Measurements from ENCODE around the gene OXA1L.

DNA sequence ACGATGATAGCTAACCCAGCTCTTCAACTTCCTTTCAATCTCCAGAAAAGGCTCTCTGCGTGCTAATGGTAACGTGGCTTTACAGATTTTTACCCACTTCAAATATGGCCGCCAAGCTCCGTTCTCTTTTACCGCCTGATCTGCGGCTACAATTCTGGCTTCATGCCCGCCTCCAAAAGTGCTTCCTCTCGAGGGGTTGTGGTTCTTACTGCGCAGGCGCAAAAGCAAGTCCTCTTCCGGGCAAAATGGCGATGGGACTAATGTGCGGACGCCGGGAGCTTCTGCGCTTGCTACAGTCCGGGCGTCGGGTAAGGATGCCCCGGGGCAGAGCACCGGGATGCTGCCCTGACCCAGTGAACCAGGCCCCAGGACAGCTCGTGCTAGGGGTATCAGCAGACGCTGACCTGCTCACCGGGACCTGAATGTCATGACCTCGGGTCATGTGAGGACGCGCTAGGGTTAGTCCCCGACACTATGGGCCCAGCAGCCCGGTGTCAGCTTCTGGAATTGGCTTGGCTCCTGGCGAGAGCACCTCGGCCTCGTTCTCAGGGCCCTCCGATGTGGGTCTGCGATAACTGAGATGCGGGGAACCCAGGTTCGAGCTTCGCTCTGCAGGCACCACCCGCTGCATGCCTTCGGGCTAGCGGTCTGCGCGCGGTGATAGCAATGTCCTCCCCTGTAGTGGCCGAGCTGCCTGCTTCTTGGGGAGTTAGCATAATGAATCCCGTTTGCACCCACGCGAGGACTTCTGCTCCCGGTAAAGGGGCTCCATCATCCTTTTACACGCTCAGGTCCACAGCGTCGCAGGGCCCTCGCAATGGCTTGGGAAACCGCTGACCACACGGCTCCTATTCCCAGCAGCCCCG is at the start of gene OXA1L:
- TF ChIP-seq POLR2AphosphoS5 (IDR thresholded peaks at IDR 0.05; ENCODE audit: low read depth, low read length) (peak; percentile 72), TAF1 (IDR thresholded peaks at IDR 0.05; ENCODE audit: borderline replicate concordance, insufficient read depth, low read length) (peak; percentile 85; the same call in 1 of the 2 replicates), SIN3A (IDR thresholded peaks at IDR 0.05; ENCODE audit: borderline replicate concordance, insufficient read depth, low read length) (no peak), FOXP2 (optimal IDR thresholded peaks at IDR 0.05; ENCODE audit: borderline replicate concordance, extremely low read depth, extremely low read length, insufficient read depth) (no peak)
- TF ChIP-seq, protein P1, sequence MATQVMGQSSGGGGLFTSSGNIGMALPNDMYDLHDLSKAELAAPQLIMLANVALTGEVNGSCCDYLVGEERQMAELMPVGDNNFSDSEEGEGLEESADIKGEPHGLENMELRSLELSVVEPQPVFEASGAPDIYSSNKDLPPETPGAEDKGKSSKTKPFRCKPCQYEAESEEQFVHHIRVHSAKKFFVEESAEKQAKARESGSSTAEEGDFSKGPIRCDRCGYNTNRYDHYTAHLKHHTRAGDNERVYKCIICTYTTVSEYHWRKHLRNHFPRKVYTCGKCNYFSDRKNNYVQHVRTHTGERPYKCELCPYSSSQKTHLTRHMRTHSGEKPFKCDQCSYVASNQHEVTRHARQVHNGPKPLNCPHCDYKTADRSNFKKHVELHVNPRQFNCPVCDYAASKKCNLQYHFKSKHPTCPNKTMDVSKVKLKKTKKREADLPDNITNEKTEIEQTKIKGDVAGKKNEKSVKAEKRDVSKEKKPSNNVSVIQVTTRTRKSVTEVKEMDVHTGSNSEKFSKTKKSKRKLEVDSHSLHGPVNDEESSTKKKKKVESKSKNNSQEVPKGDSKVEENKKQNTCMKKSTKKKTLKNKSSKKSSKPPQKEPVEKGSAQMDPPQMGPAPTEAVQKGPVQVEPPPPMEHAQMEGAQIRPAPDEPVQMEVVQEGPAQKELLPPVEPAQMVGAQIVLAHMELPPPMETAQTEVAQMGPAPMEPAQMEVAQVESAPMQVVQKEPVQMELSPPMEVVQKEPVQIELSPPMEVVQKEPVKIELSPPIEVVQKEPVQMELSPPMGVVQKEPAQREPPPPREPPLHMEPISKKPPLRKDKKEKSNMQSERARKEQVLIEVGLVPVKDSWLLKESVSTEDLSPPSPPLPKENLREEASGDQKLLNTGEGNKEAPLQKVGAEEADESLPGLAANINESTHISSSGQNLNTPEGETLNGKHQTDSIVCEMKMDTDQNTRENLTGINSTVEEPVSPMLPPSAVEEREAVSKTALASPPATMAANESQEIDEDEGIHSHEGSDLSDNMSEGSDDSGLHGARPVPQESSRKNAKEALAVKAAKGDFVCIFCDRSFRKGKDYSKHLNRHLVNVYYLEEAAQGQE (IDR thresholded peaks at IDR 0.05; ENCODE audit: insufficient read depth in 1 of 2, low read depth in 2 of 2, low read length in 2 of 2) = no peak
